Measurements from ENCODE around the gene TKTL1. TPM values are rescaled to one million over a fixed set of nuclear protein-coding genes. Genes with fewer than 3 reads are reported as not detected.

TKTL1 gene
- total RNA-seq, 1 experiment from 2014 or later = not detected

DNA sequence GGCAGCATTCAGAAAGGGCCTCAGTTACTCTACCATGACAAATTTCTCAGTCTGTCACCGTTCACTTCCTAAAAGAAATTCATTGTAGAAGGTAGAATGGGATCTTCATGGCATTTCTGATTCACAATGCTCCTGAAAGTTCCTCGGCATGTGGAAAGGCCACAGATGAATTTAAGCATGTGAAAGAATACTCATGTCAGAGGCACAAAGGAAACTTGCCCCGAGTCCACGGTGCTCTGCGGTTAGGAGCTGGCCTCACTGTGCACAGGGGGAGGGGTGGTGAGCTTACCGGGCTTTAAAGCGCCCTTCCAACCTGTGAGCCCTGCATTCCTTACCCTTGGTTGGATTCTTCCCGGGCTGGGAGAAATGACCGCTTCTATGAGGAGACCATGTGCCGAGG lies 9.3 kb downstream of the TKTL1 start:
- Histone ChIP-seq H3K4me3 (ENCODE audit: low read length) (no peak overlapping the region), H3K27ac (ENCODE audit: low read length) (no peak overlapping the region), H3K9me2 (replicated peaks; ENCODE audit: insufficient read depth, low read length) (no peaks in the 10 kb centered on the region), H2AFZ (ENCODE audit: low read length) (no peak overlapping the region), H3K79me2 (ENCODE audit: low read length) (no peaks in the 10 kb centered on the region), H3K9me3 (ENCODE audit: low read length) (no peaks in the 10 kb centered on the region), H3K27me3 (ENCODE audit: low read length) (no peaks in the 10 kb centered on the region), H3K4me1 (ENCODE audit: low read length) (no peaks in the 10 kb centered on the region), H3K36me3 (ENCODE audit: insufficient read depth, low read length) (no peaks in the 10 kb centered on the region), H3K4me2 (ENCODE audit: low read depth, low read length, poor library complexity, severe bottlenecking) (no peak overlapping the region), H4K20me1 (ENCODE audit: insufficient read depth, low read depth, low read length) (no peaks in the 10 kb centered on the region), H3K9ac (ENCODE audit: low read length) (no peak overlapping the region)
- no peak for DNase-seq

DNA sequence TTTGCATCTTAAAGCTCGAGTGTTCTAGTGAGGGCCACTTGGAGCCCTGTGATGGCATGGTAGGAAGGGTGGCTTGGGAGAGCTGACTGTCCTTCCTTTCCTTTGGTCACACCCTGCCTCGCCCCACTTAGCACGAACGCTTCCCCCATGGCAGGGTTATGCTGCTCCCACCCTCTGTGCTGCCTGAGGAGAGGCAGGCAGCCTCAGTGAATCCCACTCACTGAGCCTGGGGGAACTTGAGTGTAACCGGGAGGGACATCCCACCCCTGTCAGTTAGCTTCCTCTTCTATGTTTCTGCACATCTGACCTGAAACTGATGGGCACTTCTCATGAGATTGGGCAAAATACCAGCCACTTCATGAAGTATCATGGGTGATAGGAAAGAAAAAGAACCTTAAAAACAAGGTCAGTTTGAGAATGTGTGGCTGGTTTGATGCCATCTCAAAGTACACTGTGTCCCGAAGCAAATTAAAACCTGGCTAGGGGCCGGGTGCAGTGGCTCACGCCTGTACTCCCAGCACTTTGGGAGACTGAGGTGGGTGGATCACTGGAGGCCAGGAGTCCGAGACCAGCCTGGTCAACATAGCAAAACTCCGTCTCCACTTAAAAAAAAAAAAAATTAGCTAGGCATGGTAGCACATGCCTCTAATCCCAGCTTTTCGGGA lies 10.1 kb downstream of the TKTL1 start:
- Histone ChIP-seq H2AFZ (ENCODE audit: low read length) (no peak overlapping the region), H3K4me2 (ENCODE audit: low read depth, low read length, poor library complexity, severe bottlenecking) (no peak overlapping the region), H3K9me2 (replicated peaks; ENCODE audit: insufficient read depth, low read length) (no peaks in the 10 kb centered on the region), H3K9ac (ENCODE audit: low read length) (no peak overlapping the region), H3K79me2 (ENCODE audit: low read length) (no peaks in the 10 kb centered on the region), H3K27me3 (ENCODE audit: low read length) (no peaks in the 10 kb centered on the region), H4K20me1 (ENCODE audit: insufficient read depth, low read depth, low read length) (no peaks in the 10 kb centered on the region), H3K4me1 (ENCODE audit: low read length) (no peaks in the 10 kb centered on the region), H3K4me3 (ENCODE audit: low read length) (no peak overlapping the region), H3K36me3 (ENCODE audit: insufficient read depth, low read length) (no peaks in the 10 kb centered on the region), H3K9me3 (ENCODE audit: low read length) (no peaks in the 10 kb centered on the region), H3K27ac (ENCODE audit: low read length) (no peak overlapping the region)
- no peak for DNase-seq

DNA sequence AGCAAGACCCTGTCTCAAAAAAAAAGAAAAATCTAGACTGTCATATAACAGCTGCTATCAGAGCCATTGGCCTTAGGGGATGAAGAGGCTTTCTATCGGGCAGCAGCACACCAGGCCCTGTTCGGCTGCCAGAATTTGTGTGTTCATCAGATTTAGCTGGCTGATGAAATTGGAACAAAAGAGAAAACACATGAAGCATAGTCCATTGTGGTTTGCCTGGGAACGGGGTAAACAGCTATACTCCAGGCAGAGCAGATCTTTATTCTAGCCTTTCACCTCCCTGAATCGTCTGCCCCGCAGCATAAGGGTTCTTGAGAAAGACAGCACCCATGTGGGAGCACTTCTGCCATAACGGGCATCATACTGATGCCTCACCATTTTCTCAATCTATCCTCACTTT lies 11.6 kb downstream of the TKTL1 start:
- Histone ChIP-seq H3K9me3 (ENCODE audit: low read length) (no peaks in the 10 kb centered on the region), H3K4me2 (ENCODE audit: low read depth, low read length, poor library complexity, severe bottlenecking) (no peak overlapping the region), H3K4me1 (ENCODE audit: low read length) (no peaks in the 10 kb centered on the region), H3K27ac (ENCODE audit: low read length) (no peak overlapping the region), H3K9me2 (replicated peaks; ENCODE audit: insufficient read depth, low read length) (no peaks in the 10 kb centered on the region), H3K36me3 (ENCODE audit: insufficient read depth, low read length) (no peaks in the 10 kb centered on the region), H3K79me2 (ENCODE audit: low read length) (no peaks in the 10 kb centered on the region), H3K4me3 (ENCODE audit: low read length) (no peak overlapping the region), H2AFZ (ENCODE audit: low read length) (no peak overlapping the region), H4K20me1 (ENCODE audit: insufficient read depth, low read depth, low read length) (no peaks in the 10 kb centered on the region), H3K9ac (ENCODE audit: low read length) (no peak overlapping the region), H3K27me3 (ENCODE audit: low read length) (no peaks in the 10 kb centered on the region)
- no peak for DNase-seq

DNA sequence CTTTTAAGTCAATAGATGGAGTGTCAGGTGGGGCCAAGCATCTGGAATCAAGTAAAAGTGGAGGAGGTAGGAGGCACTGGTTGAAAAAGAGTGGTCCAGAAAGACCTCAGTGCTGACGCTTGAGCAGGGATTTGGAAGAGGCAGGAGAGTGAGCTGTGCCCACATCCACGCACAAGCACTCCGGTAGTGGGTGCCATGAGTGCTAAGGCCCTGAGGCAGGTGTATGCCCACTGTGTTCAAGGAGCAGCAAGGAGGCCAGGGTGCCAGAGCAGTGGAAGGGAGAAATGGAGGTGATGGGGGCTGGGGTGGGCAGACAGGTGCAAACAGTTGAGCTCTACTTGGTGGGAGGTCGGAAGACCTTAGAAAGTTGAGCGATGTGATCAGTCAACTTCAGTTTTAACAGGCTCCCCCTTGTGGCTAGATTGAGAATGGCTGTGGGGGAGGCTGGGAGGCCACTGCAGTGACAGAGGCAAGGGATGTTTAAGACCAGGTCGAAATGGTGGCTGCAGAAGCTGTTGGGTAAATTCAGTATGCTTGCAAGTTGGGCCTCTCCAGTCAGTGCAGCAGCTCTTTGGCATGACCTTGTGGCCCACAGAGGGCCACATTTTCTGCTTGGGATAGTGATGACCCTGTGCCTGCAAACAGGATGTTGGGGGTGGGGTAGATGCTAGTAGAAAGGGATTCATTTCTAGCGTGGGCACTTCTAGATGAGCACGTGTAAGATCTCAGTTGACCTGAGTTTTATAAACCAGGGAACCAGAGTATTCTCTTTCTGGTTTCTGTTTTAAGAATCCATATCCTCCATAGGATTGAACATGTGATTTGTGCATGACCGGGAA lies 12.7 kb downstream of the TKTL1 start:
- H3K27me3 ChIP-seq (ENCODE audit: low read length) = no peaks in the 10 kb centered on the region
- no peak overlapping the region for H3K9ac ChIP-seq (ENCODE audit: low read length)
- H3K9me3 ChIP-seq (ENCODE audit: low read length) = no peaks in the 10 kb centered on the region
- no peaks in the 10 kb centered on the region for H3K9me2 ChIP-seq (replicated peaks; ENCODE audit: insufficient read depth, low read length)
- DNase-seq = peak; percentile 90
- no peaks in the 10 kb centered on the region for H3K4me1 ChIP-seq (ENCODE audit: low read length)
- H3K4me3 ChIP-seq (ENCODE audit: low read length) = no peak overlapping the region
- no peaks in the 10 kb centered on the region for H4K20me1 ChIP-seq (ENCODE audit: insufficient read depth, low read depth, low read length)
- no peak overlapping the region for H2AFZ ChIP-seq (ENCODE audit: low read length)
- no peak overlapping the region for H3K27ac ChIP-seq (ENCODE audit: low read length)
- no peaks in the 10 kb centered on the region for H3K79me2 ChIP-seq (ENCODE audit: low read length)
- H3K36me3 ChIP-seq (ENCODE audit: insufficient read depth, low read length) = no peaks in the 10 kb centered on the region
- H3K4me2 ChIP-seq (ENCODE audit: low read depth, low read length, poor library complexity, severe bottlenecking) = no peak overlapping the region

DNA sequence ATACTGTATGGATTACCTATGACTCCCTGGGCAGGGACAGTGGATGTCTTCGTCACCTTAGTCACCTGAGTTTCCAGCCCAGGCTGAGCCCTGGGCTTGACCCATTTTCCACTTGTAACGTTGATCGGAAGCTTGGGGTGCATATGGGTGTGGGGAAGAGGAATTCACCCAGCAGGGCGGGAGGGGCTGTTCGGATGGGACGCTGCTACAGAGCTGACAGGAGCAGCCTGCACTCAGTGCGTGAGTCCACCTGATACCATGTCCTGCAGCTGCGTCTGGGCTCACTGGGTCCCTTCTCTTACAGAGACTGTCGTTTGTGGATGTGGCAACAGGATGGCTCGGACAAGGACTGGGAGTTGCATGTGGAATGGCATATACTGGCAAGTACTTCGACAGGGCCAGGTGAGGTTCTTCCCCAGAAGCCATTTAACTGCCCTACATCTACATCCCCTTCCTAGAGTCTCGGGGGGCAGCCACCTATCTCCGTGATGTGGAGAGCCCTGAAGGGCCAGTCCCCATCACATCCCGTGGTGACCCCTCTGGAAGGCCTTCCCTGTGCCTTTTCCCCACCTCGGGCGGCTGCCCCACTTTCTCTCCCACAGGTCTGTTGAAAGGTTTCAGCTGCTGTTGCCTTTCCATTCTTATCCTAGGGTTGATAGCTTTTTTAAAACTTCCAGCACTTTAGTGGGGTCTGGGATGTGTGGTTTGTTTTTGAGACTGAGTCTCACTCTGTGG lies 13.6 kb downstream of the TKTL1 start:
- H3K27me3 ChIP-seq (ENCODE audit: low read length) = no peaks in the 10 kb centered on the region
- no peak overlapping the region for H3K4me2 ChIP-seq (ENCODE audit: low read depth, low read length, poor library complexity, severe bottlenecking)
- no peak overlapping the region for H2AFZ ChIP-seq (ENCODE audit: low read length)
- no peak overlapping the region for H3K9ac ChIP-seq (ENCODE audit: low read length)
- H3K4me1 ChIP-seq (ENCODE audit: low read length) = no peaks in the 10 kb centered on the region
- no peaks in the 10 kb centered on the region for H3K79me2 ChIP-seq (ENCODE audit: low read length)
- no peaks in the 10 kb centered on the region for H3K9me2 ChIP-seq (replicated peaks; ENCODE audit: insufficient read depth, low read length)
- H3K36me3 ChIP-seq (ENCODE audit: insufficient read depth, low read length) = no peaks in the 10 kb centered on the region
- no peak overlapping the region for H3K4me3 ChIP-seq (ENCODE audit: low read length)
- no peaks in the 10 kb centered on the region for H3K9me3 ChIP-seq (ENCODE audit: low read length)
- DNase-seq = no peak
- no peak overlapping the region for H3K27ac ChIP-seq (ENCODE audit: low read length)
- no peaks in the 10 kb centered on the region for H4K20me1 ChIP-seq (ENCODE audit: insufficient read depth, low read depth, low read length)

GRCh38 chrX:154310616-154311536 lies 15.3 kb downstream of the TKTL1 start:
- Histone ChIP-seq H3K9me3 (ENCODE audit: low read length) (no peaks in the 10 kb centered on the region), H2AFZ (ENCODE audit: low read length) (no peak overlapping the region), H4K20me1 (ENCODE audit: insufficient read depth, low read depth, low read length) (no peaks in the 10 kb centered on the region), H3K9ac (ENCODE audit: low read length) (no peak overlapping the region), H3K9me2 (replicated peaks; ENCODE audit: insufficient read depth, low read length) (no peaks in the 10 kb centered on the region), H3K27ac (ENCODE audit: low read length) (no peak overlapping the region), H3K27me3 (ENCODE audit: low read length) (no peaks in the 10 kb centered on the region), H3K4me3 (ENCODE audit: low read length) (no peak overlapping the region), H3K79me2 (ENCODE audit: low read length) (no peaks in the 10 kb centered on the region), H3K36me3 (ENCODE audit: insufficient read depth, low read length) (no peaks in the 10 kb centered on the region), H3K4me1 (ENCODE audit: low read length) (no peaks in the 10 kb centered on the region), H3K4me2 (ENCODE audit: low read depth, low read length, poor library complexity, severe bottlenecking) (no peak overlapping the region)
- DNase-seq = no peak

GRCh38 chrX:154312116-154312515 lies 16.5 kb downstream of the TKTL1 start:
- H3K27ac ChIP-seq (ENCODE audit: low read length) = no peak overlapping the region
- no peaks in the 10 kb centered on the region for H3K4me1 ChIP-seq (ENCODE audit: low read length)
- H3K9ac ChIP-seq (ENCODE audit: low read length) = no peak overlapping the region
- no peaks in the 10 kb centered on the region for H3K27me3 ChIP-seq (ENCODE audit: low read length)
- H3K9me2 ChIP-seq (replicated peaks; ENCODE audit: insufficient read depth, low read length) = no peaks in the 10 kb centered on the region
- H3K79me2 ChIP-seq (ENCODE audit: low read length) = no peaks in the 10 kb centered on the region
- no peak overlapping the region for H3K4me3 ChIP-seq (ENCODE audit: low read length)
- no peak overlapping the region for H3K4me2 ChIP-seq (ENCODE audit: low read depth, low read length, poor library complexity, severe bottlenecking)
- no peak for DNase-seq
- H3K9me3 ChIP-seq (ENCODE audit: low read length) = no peaks in the 10 kb centered on the region
- no peaks in the 10 kb centered on the region for H3K36me3 ChIP-seq (ENCODE audit: insufficient read depth, low read length)
- H2AFZ ChIP-seq (ENCODE audit: low read length) = no peak overlapping the region
- no peaks in the 10 kb centered on the region for H4K20me1 ChIP-seq (ENCODE audit: insufficient read depth, low read depth, low read length)

All from Karpas-422 (cell line).